SU-DHL-6 (cell line): ENCODE results near the gene DCAF8L2.

Source experiments
- H2AFZ ChIP-seq: fragments of 200-600 bp; sonication (generic); 2 replicates; pipeline ENCODE4 v1.6.1; 2014; ENCODE audit warnings: low read depth, mild to moderate bottlenecking, moderate library complexity, mixed read lengths, antibody characterized with exemption, low read length; ENCODE audit not compliant: severe bottlenecking
- H3F3A ChIP-seq: fragments of 200-600 bp; shearing (Covaris generic); 2 replicates; pipeline ENCODE4 v1.6.0; 2016; ENCODE audit warnings: antibody characterized with exemption, mild to moderate bottlenecking; ENCODE audit not compliant: insufficient read depth
- H3K27ac ChIP-seq: fragments of 200-600 bp; sonication (generic); 2 replicates; pipeline ENCODE4 v1.5.1; 2016; ENCODE audit warnings: low read depth, mild to moderate bottlenecking, low read length, moderate library complexity, mixed read lengths
- H3K27me3 ChIP-seq: fragments of 200-600 bp; sonication (generic), shearing (Covaris generic); 2 replicates; pipeline ENCODE4 v1.6.0; 2014; ENCODE audit warnings: mild to moderate bottlenecking, low read length
- H3K36me3 ChIP-seq: fragments of 200-600 bp; sonication (generic); 2 replicates; pipeline ENCODE4 v1.6.1; 2014; ENCODE audit warnings: mild to moderate bottlenecking, low read length, mixed read lengths
- H3K4me2 ChIP-seq: fragments of 300-600, 200-600 bp; shearing (Covaris generic), sonication (generic); 2 replicates; pipeline ENCODE4 v1.6.0; 2014; ENCODE audit warnings: low read length, low read depth, mild to moderate bottlenecking; ENCODE audit not compliant: poor library complexity, severe bottlenecking
- H3K4me3 ChIP-seq: fragments of 200-600 bp; sonication (generic); 2 replicates; pipeline ENCODE4 v1.5.1; 2014; ENCODE audit warnings: antibody characterized with exemption, low read length, mild to moderate bottlenecking, mixed read lengths; ENCODE audit not compliant: insufficient read depth, poor library complexity, severe bottlenecking
- H3K79me2 ChIP-seq: fragments of 200-600 bp; sonication (generic); 2 replicates; pipeline ENCODE4 v1.6.1; 2014; ENCODE audit warnings: mild to moderate bottlenecking, low read length, moderate library complexity; ENCODE audit not compliant: insufficient read depth
- H3K9ac ChIP-seq: fragments of 200-600 bp; sonication (generic); 2 replicates; pipeline ENCODE4 v1.7.0; 2014; ENCODE audit warnings: mild to moderate bottlenecking, low read length
- H3K9me2 ChIP-seq: fragments of 200-600 bp; sonication (generic); replicated peaks from 2 replicates; pipeline ENCODE4 v1.6.1; 2014; ENCODE audit warnings: low read length; ENCODE audit not compliant: insufficient read depth
- H3K9me3 ChIP-seq: fragments of 200-600 bp; sonication (generic); 2 replicates; pipeline ENCODE4 v1.6.1; 2014; ENCODE audit warnings: low read length, mixed read lengths; ENCODE audit not compliant: insufficient read depth
- H4K20me1 ChIP-seq: fragments of 200-600 bp; sonication (generic); 2 replicates; pipeline ENCODE4 v1.6.1; 2014; ENCODE audit warnings: low read depth, mild to moderate bottlenecking, antibody characterized with exemption, low read length, moderate library complexity, mixed read lengths
- CTCF ChIP-seq: fragments of 200-600 bp; sonication (generic); IDR thresholded peaks from one replicate; pipeline ENCODE4 v1.5.1; 2017; ENCODE audit warnings: antibody characterized with exemption, mild to moderate bottlenecking, low read length, moderate library complexity; ENCODE audit not compliant: insufficient read depth, poor library complexity, severe bottlenecking
- EZH2phosphoT487 ChIP-seq: fragments of 200-600 bp; sonication (generic), shearing (Covaris generic); conservative IDR thresholded peaks from 2 replicates; pipeline ENCODE4 v1.6.1; 2018; ENCODE audit warnings: mild to moderate bottlenecking, antibody characterized with exemption, low read length, moderate library complexity, mixed read lengths

The DCAF8L2 gene

GRCh38 chrX:27555514-27555913 is 34.6 kb upstream of the DCAF8L2 start:
- no peak overlapping the region for H3K4me2 ChIP-seq
- H4K20me1 ChIP-seq, result no peaks in the 10 kb centered on the region
- H3F3A ChIP-seq, result no peaks in the 10 kb centered on the region
- no peaks in the 10 kb centered on the region for H3K36me3 ChIP-seq
- H3K27ac ChIP-seq, result no peak overlapping the region
- H3K79me2 ChIP-seq, result no peaks in the 10 kb centered on the region
- H3K9me2 ChIP-seq, result no peaks in the 10 kb centered on the region
- no peaks in the 10 kb centered on the region for H3K27me3 ChIP-seq
- no peak overlapping the region for H3K9ac ChIP-seq
- TF ChIP-seq CTCF (no peak), EZH2phosphoT487 (no peak)
- no peak overlapping the region for H3K4me3 ChIP-seq
- no peaks in the 10 kb centered on the region for H3K9me3 ChIP-seq
- no peak overlapping the region for H2AFZ ChIP-seq

GRCh38 chrX:27565992-27566391 is 24.2 kb upstream of the DCAF8L2 start:
- H3K4me2 ChIP-seq, result no peak overlapping the region
- TF ChIP-seq EZH2phosphoT487, result no peak
- no peak for TF ChIP-seq CTCF
- no peaks in the 10 kb centered on the region for H3K27me3 ChIP-seq
- no peak overlapping the region for H3K27ac ChIP-seq
- no peaks in the 10 kb centered on the region for H3K36me3 ChIP-seq
- no peaks in the 10 kb centered on the region for H4K20me1 ChIP-seq
- no peaks in the 10 kb centered on the region for H3K9me2 ChIP-seq
- H2AFZ ChIP-seq, result no peak overlapping the region
- H3K79me2 ChIP-seq, result no peaks in the 10 kb centered on the region
- no peak overlapping the region for H3K9ac ChIP-seq
- H3K4me3 ChIP-seq, result no peak overlapping the region
- no peaks in the 10 kb centered on the region for H3F3A ChIP-seq
- no peaks in the 10 kb centered on the region for H3K9me3 ChIP-seq

- Histone ChIP-seq H3K4me2 (no peak overlapping the region), H3F3A (no peaks in the 10 kb centered on the region), H3K27me3 (no peaks in the 10 kb centered on the region), H3K9me2 (no peaks in the 10 kb centered on the region), H3K9ac (no peak overlapping the region), H3K9me3 (no peaks in the 10 kb centered on the region), H3K27ac (no peak overlapping the region), H3K4me3 (no peak overlapping the region), H3K36me3 (no peaks in the 10 kb centered on the region), H2AFZ (no peak overlapping the region), H4K20me1 (no peaks in the 10 kb centered on the region), H3K79me2 (no peaks in the 10 kb centered on the region)
- TF ChIP-seq CTCF (no peak), EZH2phosphoT487 (no peak)
Measured at GRCh38 chrX:27571164-27571563, 19.0 kb upstream of the DCAF8L2 start.
